A673 (cell line): ENCODE data around the gene TEX19.

Experiments
- EZH2 ChIP-seq: fragments of 200-600 bp; sonication (generic); IDR thresholded peaks from 2 replicates; pipeline ENCODE4 v1.6.1; 2017; ENCODE audit warnings: borderline replicate concordance, low read depth, mild to moderate bottlenecking, mixed read lengths, antibody characterized with exemption, low read length; ENCODE audit not compliant: poor library complexity, severe bottlenecking
- TF ChIP-seq, protein P1 (sequence below): fragments of 300-800, 200-600 bp; sonication (generic); conservative IDR thresholded peaks from 2 replicates; pipeline ENCODE4 v1.5.1; 2017; ENCODE audit warnings: low read depth, mild to moderate bottlenecking, antibody characterized with exemption, low read length, moderate library complexity, mixed read lengths

DNA sequence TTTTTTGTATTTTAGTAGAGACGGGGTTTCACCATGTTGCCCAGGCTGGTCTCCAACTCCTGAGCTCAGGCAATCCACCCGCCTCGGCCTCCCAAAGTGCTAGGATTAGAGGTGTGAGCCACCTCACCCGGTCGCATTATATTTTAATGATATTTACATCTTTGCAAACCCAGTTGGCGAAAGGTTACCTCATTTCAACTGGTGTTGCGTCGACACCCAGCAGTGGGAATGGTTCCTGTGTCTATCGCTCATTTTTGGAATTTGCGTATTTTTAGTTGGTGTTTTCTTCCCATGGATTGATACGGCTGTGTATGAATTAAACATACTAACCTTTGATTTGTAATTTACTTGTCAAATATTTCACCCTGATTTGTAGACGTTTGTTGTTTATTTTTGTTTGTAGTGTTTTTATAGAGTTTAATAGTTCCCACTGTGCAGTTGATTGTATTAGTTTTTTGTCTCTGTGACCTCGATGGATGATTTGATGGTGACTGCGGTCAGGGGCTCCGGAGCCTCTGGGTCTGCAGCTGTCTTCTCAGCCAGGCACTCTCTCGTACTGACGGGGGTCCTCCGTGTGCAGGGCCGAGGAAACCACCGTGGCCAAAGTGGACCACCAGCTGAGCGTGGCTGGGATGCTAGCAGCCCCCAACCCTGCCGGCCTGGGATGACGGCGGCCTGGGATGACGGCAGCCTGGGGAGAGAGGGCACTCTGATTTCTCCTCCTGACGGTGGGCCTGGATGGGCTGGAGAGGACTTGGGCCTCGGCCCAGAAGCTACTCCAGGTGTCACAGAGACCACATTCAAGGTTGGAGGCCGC is 45.6 kb upstream of the TEX19 start:
- TF ChIP-seq, protein P1, sequence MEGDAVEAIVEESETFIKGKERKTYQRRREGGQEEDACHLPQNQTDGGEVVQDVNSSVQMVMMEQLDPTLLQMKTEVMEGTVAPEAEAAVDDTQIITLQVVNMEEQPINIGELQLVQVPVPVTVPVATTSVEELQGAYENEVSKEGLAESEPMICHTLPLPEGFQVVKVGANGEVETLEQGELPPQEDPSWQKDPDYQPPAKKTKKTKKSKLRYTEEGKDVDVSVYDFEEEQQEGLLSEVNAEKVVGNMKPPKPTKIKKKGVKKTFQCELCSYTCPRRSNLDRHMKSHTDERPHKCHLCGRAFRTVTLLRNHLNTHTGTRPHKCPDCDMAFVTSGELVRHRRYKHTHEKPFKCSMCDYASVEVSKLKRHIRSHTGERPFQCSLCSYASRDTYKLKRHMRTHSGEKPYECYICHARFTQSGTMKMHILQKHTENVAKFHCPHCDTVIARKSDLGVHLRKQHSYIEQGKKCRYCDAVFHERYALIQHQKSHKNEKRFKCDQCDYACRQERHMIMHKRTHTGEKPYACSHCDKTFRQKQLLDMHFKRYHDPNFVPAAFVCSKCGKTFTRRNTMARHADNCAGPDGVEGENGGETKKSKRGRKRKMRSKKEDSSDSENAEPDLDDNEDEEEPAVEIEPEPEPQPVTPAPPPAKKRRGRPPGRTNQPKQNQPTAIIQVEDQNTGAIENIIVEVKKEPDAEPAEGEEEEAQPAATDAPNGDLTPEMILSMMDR: no peak
- TF ChIP-seq EZH2: no peak
